Stimulated activated CD4-positive, alpha-beta T cell treated with anti-CD3 and anti-CD28 coated beads, Interleukin-2, amount 100 ng/mL, for 24 hours (primary cell): Measurements from ENCODE around the gene KRTAP6-2.

Source experiments
- DNase-seq, 2 donors: peaks; one replicate each; pipeline ENCODE4 v3.0.0-alpha.2; 2020

KRTAP6-2 gene

GRCh38 chr21:30563630-30564029 lies 35.1 kb downstream of the KRTAP6-2 start:
- DNase-seq, result no peak

GRCh38 chr21:30563072-30563471 lies 35.6 kb downstream of the KRTAP6-2 start:
- DNase-seq, result no peak

GRCh38 chr21:30561957-30562356 lies 36.7 kb downstream of the KRTAP6-2 start:
- no peak for DNase-seq

GRCh38 chr21:30561264-30561895 lies 37.3 kb downstream of the KRTAP6-2 start, which contains the start of gene KRTAP19-7:
TSS of gene KRTAP19-7 (minus strand) at chr21:30561314. CDS start at chr21:30561289, 25 bp downstream.
- DNase-seq, result no peak

GRCh38 chr21:30555095-30555494 lies 43.6 kb downstream of the KRTAP6-2 start:
- DNase-seq, result no peak

GRCh38 chr21:30552782-30553181 lies 45.9 kb downstream of the KRTAP6-2 start:
- DNase-seq, result no peak
